RWPE1 (cell line): ENCODE results near the gene SCN10A.
A peak's percentile ranks its signal among the peaks of the same experiment; 100 is the strongest.

ENCODE experiments used
- CTCF ChIA-PET: fragments of 350-600 bp; sonication (Branson Sonifier 250); formaldehyde crosslinking; extraction: SDS; loops from one replicate; lab custom pipeline; 2021; lab: Yijun Ruan, JAX
- POLR2A ChIA-PET: fragments of 400-600 bp; formaldehyde crosslinking; extraction: SDS; loops from one replicate; lab custom pipeline; 2020; ENCODE audit warnings: antibody characterized with exemption; ENCODE audit not compliant: low non-redundant PET; lab: Yijun Ruan, JAX
- DNase-seq: peaks from one replicate; pipeline ENCODE4 v3.0.0; 2012; ENCODE audit warnings: low spot score
- H3K27ac ChIP-seq: fragments of 450-650 bp; 2 replicates; pipeline ENCODE4 v1.5.1; 2017
- CTCF ChIP-seq: fragments of 450-650 bp; conservative IDR thresholded peaks from 2 replicates; pipeline ENCODE4 v1.5.1; 2017; ENCODE audit warnings: low read depth, mild to moderate bottlenecking

SCN10A gene

GRCh38 chr3:38662544-38662943, 153.5 kb downstream of the SCN10A start:
- ChIA-PET POLR2A (no interaction called here), CTCF (interaction anchor here (0.6 kb wide), 1 partner anchor 172 kb away, joined by 6 read pairs; no protein-coding TSS in a partner anchor)
- no peak overlapping the region for H3K27ac ChIP-seq
- 0 out of 2 replicates have a peak, but pooled peaks have one; percentile 7 for TF ChIP-seq CTCF
- no peak for DNase-seq

- no peak for DNase-seq
- TF ChIP-seq CTCF: no peak
- POLR2A ChIA-PET: no interaction called here
- CTCF ChIA-PET: interaction anchor here (0.6 kb wide), 1 partner anchor 637 kb away, joined by 6 read pairs; no protein-coding TSS in a partner anchor
- no peak overlapping the region for H3K27ac ChIP-seq
Observed at GRCh38 chr3:38658841-38659240, 157.2 kb downstream of the SCN10A start.

- POLR2A ChIA-PET: no interaction called here
- CTCF ChIA-PET: no interaction called here
- no peak overlapping the region for H3K27ac ChIP-seq
- TF ChIP-seq CTCF: no peak
- DNase-seq: no peak
Observed at GRCh38 chr3:38657369-38657768, 158.6 kb downstream of the SCN10A start.

- peak; percentile 30; the same call in 1 of the 2 replicates for TF ChIP-seq CTCF
- ChIA-PET POLR2A (no interaction called here), CTCF (interaction anchor here (0.6 kb wide), 2 partner anchors 134 to 719 kb away, joined by 3 to 4 read pairs; no protein-coding TSS in a partner anchor)
- peak; percentile 15 for DNase-seq
- no peak overlapping the region for H3K27ac ChIP-seq
Observed at GRCh38 chr3:38655708-38656300, 160.2 kb downstream of the SCN10A start.

- TF ChIP-seq CTCF: no peak
- CTCF ChIA-PET: interaction anchor here (1.0 kb wide), 1 partner anchor 132 kb away, joined by 3 read pairs; no protein-coding TSS in a partner anchor
- POLR2A ChIA-PET: no interaction called here
- no peak overlapping the region for H3K27ac ChIP-seq
- DNase-seq: no peak
Observed at GRCh38 chr3:38653685-38654537, 162.1 kb downstream of the SCN10A start.

- POLR2A ChIA-PET: no interaction called here
- DNase-seq: no peak
- CTCF ChIA-PET: interaction anchor here (1.1 kb wide), 1 partner anchor 133 kb away, joined by 3 read pairs; no protein-coding TSS in a partner anchor
- no peak overlapping the region for H3K27ac ChIP-seq
- TF ChIP-seq CTCF: no peak
Observed at GRCh38 chr3:38652934-38653333, 163.1 kb downstream of the SCN10A start.
